Thymus (tissue), 11 donors: ENCODE measurements around the gene FCMR. TPM values are rescaled to one million over a fixed set of nuclear protein-coding genes. Genes with fewer than 3 reads are reported as not detected.

Experiments
- DNase-seq, 9 donors: peaks; one replicate each; pipeline ENCODE4 v3.0.0-alpha.2; 2013; ENCODE audit warnings: low spot score in 9 of 9, low read depth in 6 of 9, missing footprints in 1 of 9
- H3K27ac ChIP-seq, 2 donors: one replicate each; pipeline ENCODE4 v1.5.1; 2013; ENCODE audit warnings: control low read depth in 1 of 2, low read depth in 1 of 2, low read length in 1 of 2, mild to moderate bottlenecking in 1 of 2, moderate library complexity in 1 of 2
- H3K27me3 ChIP-seq, 2 donors: one replicate each; pipeline ENCODE4 v1.5.1; 2013; ENCODE audit warnings: low read length in 1 of 2; ENCODE audit not compliant: control insufficient read depth in 2 of 2, insufficient read depth in 1 of 2
- H3K36me3 ChIP-seq, 2 donors: one replicate each; pipeline ENCODE4 v1.5.1; 2013; ENCODE audit warnings: low read length in 1 of 2, mild to moderate bottlenecking in 1 of 2, moderate library complexity in 1 of 2; ENCODE audit not compliant: control insufficient read depth in 2 of 2, insufficient read depth in 2 of 2
- H3K4me1 ChIP-seq, 2 donors: one replicate each; pipeline ENCODE4 v1.5.1; 2013; ENCODE audit warnings: low read length in 2 of 2; ENCODE audit not compliant: control insufficient read depth in 2 of 2, insufficient read depth in 2 of 2
- H3K4me3 ChIP-seq, 2 donors: one replicate each; pipeline ENCODE4 v1.5.1; 2013; ENCODE audit warnings: low read length in 2 of 2, control low read depth in 1 of 2, mild to moderate bottlenecking in 1 of 2
- H3K9me3 ChIP-seq, 2 donors: one replicate each; pipeline ENCODE4 v1.5.1; 2013; ENCODE audit warnings: low read length in 1 of 2, mild to moderate bottlenecking in 1 of 2; ENCODE audit not compliant: control insufficient read depth in 2 of 2, insufficient read depth in 1 of 2
- WGBS: extraction: QIAGEN DNeasy Blood & Tissue Kit; methylation state at CpG from one replicate; pipeline ENCODE4 v1.1.7; 2013; 5-methylcytosine and 5-hydroxymethylcytosine counted together
- polyA plus RNA-seq: library from polyadenylated mRNA; stranded (reverse); fragments of 200-250 nt; gene quantifications from one replicate; pipeline ENCODE4 v1.2.3, GENCODE V29; 2013
- total RNA-seq: library from RNA; stranded (reverse); fragments of 120-200 nt; gene quantifications from one replicate; pipeline ENCODE4 v1.2.4, GENCODE V29; 2013
- donor health status: healthy.

FCMR gene
- total and polyA plus RNA-seq, 2 donors = 38.9 to 59.0 TPM

DNA sequence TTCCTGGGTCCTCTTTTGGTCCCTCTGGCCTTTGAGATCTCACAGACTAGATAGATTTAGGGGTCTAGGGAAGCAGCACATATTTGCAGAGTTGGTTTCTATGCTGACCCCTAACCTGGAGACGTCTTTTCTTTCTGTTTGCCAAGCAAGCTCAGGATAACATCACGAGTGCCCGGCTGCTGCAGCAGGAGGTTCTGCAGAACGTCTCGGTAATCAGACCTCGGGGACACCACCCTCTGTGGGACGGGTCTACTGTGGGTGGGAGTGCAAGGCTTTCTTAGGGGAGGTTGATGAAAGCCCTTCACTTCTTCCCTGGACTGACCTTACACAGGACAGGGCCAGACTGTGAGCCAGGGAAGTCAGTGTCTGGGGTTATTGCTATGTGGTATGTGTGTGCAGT lies 21.6 kb downstream of the FCMR start:
- H3K36me3 ChIP-seq = peaks cover 18 to 22% of the 10 kb centered on the region in 2 donors
- H3K4me1 ChIP-seq = peaks cover 2% of the 10 kb centered on the region in 2 donors
- H3K9me3 ChIP-seq = no peaks in the 10 kb centered on the region
- H3K27ac ChIP-seq = no peak overlapping the region
- WGBS = 95% methylated on average over 7 of the region's 7 CpGs
- no peaks in the 10 kb centered on the region for H3K27me3 ChIP-seq
- DNase-seq = no peak
- H3K4me3 ChIP-seq = no peak overlapping the region

DNA sequence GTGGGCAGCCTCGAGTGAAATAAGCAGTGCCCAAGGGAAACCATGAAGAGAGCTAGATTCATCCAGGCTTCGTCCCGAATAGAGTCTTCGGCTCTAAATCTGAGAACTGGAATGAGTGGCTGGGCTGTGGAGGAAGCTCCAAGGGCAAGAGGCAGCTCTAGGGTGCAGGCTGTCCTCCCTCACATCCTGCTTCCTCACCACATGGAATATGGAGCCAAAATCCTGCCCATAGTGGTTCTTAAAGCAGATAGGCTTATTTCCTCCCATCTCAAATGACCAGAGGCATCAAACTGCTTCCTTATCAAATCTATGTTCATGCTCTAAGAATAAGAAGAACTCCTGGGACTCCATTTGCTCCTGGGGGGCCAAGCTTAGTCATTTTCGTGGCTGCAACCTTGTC lies 22.0 kb downstream of the FCMR start:
- Histone ChIP-seq H3K9me3 (no peaks in the 10 kb centered on the region), H3K4me1 (no peaks in the 10 kb centered on the region), H3K27me3 (no peaks in the 10 kb centered on the region), H3K27ac (no peak overlapping the region), H3K4me3 (no peak overlapping the region), H3K36me3 (peaks cover 14 to 18% of the 10 kb centered on the region in 2 donors)
- 96% methylated on average over 5 of the region's 5 CpGs for WGBS
- no peak for DNase-seq

DNA sequence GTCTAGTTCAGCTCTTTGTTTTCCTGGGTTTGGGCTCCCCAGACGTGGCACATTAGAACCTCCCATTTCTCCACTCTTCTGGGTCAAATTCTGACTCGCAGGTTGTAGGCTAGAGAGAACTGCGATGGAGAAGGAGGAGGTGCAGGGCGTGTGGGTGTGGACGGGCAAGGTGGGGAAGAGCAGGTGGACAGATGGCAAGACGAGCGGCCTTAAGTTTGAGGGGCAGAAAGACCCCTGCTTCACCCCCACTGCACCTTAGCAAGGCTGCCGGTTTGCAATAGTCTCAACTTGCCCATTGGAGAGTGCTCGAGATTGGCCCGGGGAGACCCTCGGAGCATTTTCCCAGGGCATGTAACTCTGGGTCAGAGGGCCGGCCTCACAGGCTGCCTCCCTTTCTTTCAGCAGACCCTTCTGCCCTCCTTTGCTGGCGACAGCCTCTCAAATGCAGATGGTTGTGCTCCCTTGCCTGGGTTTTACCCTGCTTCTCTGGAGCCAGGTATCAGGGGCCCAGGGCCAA lies 22.8 kb downstream of the FCMR start:
- peaks cover 11 to 13% of the 10 kb centered on the region in 2 donors for H3K36me3 ChIP-seq
- no peaks in the 10 kb centered on the region for H3K27me3 ChIP-seq
- DNase-seq = no peak
- WGBS = 96% methylated on average over 13 of the region's 13 CpGs
- H3K4me3 ChIP-seq = no peak overlapping the region
- no peak overlapping the region for H3K27ac ChIP-seq
- no peaks in the 10 kb centered on the region for H3K4me1 ChIP-seq
- no peaks in the 10 kb centered on the region for H3K9me3 ChIP-seq

DNA sequence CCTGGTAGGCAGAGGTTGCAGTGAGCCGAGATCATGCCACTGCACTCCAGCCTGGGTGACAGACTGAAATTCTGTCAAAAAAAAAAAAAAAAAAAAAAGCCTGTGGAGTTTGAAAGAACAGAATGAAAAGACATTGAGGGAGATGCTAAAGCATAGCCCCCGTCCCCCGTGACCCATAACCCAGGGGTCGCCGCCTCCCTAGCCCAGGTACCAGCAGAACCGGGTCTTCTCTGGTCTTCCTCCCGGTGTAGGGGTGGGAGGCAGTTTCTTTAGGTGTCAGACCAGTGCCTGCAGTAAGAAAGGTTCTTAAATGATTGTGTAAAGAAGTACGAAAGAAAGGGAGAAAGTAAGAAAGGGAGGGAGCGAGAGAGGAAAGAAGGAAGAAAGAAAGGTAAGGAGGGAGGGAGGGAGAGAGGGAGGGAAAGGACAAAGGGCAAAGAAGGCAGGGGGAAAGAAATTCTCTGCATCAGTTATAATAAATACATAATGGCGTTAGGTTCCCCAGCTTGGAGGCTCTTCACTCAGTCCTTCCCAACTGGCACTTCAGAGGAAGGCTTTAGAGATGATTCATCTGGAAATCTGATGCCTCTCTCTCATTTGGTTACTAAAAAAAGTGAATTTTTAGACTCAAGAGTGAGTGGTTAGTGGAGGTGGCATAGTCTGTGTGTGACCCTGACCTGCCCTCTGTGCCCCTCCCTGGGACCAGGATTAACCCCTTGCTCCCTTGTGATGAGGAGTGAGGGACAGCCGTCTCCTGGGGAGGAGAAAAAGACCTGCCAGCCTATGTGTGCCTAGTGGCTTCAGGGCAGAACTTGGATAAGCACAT lies 23.4 kb downstream of the FCMR start:
- no peak for DNase-seq
- Histone ChIP-seq H3K9me3 (no peaks in the 10 kb centered on the region), H3K36me3 (peaks cover 4 to 6% of the 10 kb centered on the region in 2 donors), H3K27me3 (no peaks in the 10 kb centered on the region), H3K4me1 (no peaks in the 10 kb centered on the region), H3K27ac (no peak overlapping the region), H3K4me3 (no peak overlapping the region)
- 97% methylated on average over 11 of the region's 11 CpGs for WGBS

DNA sequence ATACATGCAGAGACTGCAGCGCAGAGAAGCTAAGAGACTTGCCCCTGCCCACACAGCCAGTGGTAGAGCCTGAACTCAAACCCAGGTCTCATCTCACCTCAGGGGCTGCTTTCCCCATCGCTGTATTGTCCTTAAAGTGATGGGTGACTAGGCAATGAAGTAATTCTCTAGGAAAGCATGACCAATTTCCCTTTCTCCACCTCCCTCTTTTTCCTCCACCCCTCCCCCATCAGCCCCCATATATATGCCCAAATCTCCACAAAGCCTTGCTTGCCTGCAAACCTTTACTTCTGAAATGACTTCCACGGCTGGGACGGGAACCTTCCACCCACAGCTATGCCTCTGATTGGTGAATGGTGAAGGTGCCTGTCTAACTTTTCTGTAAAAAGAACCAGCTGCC lies 24.6 kb downstream of the FCMR start, which contains the start of gene IL24:
Gene IL24, plus strand, starts transcription at position 269 of the 400 bp plus-strand sequence. CDS start 390 bp downstream, outside the sequence.
- 89% methylated on average over 4 of the region's 4 CpGs for WGBS
- no peak for DNase-seq
- Histone ChIP-seq H3K4me1 (no peaks in the 10 kb centered on the region), H3K27ac (no peak within 1 kb of the TSS), H3K9me3 (no peaks in the 10 kb centered on the region), H3K4me3 (no peak within 1 kb of the TSS), H3K27me3 (no peaks in the 10 kb centered on the region), H3K36me3 (no peaks in the 10 kb centered on the region)

DNA sequence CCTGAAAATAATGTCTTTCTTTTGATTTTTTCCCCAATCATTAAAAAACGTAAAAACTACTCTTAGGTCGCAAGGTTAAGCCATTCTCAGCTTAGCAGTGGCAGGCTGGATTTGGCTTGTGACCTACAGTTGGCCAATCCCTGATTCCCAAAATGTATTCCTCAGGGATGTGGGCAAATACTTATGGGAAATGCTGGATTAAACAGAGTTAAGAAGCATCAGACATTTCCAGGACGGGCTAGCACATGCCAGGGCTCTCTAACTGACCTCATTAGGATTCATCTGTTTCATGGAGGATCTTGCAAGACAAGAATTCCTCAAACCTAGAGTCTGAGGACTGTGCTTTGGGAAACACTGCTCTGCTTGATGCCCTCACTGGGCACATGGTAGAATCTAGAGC lies 25.5 kb downstream of the FCMR start:
- H3K4me1 ChIP-seq = no peaks in the 10 kb centered on the region
- no peaks in the 10 kb centered on the region for H3K9me3 ChIP-seq
- no peak overlapping the region for H3K27ac ChIP-seq
- H3K4me3 ChIP-seq = no peak overlapping the region
- H3K36me3 ChIP-seq = no peaks in the 10 kb centered on the region
- no peak for DNase-seq
- H3K27me3 ChIP-seq = no peaks in the 10 kb centered on the region
- 97% methylated on average over 3 of the region's 3 CpGs for WGBS

DNA sequence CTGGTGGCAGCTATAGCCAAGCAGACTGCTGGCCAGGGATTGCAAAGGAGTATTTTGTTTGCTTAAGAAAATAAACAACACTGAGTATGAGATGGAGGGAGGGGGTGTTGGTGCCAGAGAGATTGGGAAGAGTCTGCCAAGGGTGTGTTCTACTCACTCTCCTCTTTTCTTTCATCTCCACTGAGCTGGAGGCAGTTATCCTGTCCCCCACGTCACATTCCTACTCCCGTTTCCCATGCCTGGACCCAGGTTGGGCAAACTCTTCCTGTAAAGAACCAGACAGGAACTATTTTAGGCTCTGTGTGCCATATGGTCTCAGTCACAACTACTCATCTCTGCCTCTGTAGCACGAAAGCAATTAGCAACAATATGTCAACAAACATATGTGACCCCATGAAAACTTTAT lies 25.9 kb downstream of the FCMR start:
- no peak for DNase-seq
- peak overlapping the region in 1 of 2 donors; percentile 38 for H3K27ac ChIP-seq
- 84% methylated on average over 3 of the region's 3 CpGs for WGBS

DNA sequence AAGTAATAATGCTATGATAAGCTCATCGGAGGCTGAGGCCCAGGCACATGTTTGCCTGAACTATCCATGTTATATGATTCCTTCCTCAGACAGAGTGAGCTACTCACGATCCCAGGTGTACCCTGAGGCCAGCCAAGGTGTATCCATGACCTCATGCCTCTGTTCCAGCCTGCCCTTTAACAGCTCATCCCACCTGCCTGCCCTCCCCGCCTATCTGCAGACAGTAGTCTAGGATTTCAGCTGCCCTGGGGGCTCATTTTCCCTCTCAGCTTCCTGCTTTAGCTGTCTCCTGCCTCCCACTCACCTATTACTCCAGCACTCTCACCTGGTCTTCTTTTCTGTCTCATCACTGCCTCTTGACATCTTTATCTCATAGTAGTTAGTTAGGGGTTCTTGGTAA lies 26.4 kb downstream of the FCMR start:
- no peaks in the 10 kb centered on the region for H3K27me3 ChIP-seq
- 94% methylated on average over 3 of the region's 3 CpGs for WGBS
- no peaks in the 10 kb centered on the region for H3K36me3 ChIP-seq
- peaks cover 0 to 3% of the 10 kb centered on the region in 2 donors for H3K4me1 ChIP-seq
- no peaks in the 10 kb centered on the region for H3K9me3 ChIP-seq
- H3K27ac ChIP-seq = peak overlapping the region in 1 of 2 donors; percentile 38
- no peak for DNase-seq
- no peak overlapping the region for H3K4me3 ChIP-seq

More for the DNA sequence above, 25.9 kb downstream of the FCMR start:
- Histone ChIP-seq H3K9me3 (no peaks in the 10 kb centered on the region), H3K27me3 (no peaks in the 10 kb centered on the region), H3K4me3 (no peak overlapping the region), H3K4me1 (no peaks in the 10 kb centered on the region), H3K36me3 (no peaks in the 10 kb centered on the region)

DNA sequence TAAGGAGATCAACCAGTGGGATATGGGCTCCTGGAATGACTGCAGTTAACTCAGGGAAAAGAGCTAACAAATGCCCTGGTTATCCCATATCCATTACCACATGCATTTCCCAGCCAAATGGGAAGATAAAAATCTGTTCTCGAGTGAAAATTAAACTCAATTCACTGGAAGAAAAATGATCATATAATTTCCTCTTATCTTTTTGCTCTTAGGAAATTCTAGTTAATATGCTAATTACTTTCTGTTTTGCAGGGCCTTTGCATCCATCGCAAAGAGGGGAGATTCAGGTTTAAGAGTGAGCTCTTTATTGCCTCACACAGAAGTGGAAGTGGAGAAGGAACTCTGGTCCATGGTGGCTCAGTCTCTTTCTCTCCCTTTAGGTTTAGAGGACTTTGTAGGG lies 28.4 kb downstream of the FCMR start:
- Histone ChIP-seq H3K36me3 (no peaks in the 10 kb centered on the region), H3K4me3 (no peak overlapping the region), H3K4me1 (peaks cover 3 to 7% of the 10 kb centered on the region in 2 donors), H3K9me3 (no peaks in the 10 kb centered on the region), H3K27ac (peak overlapping the region in 1 of 2 donors; percentile 13), H3K27me3 (no peaks in the 10 kb centered on the region)
- DNase-seq = no peak
- 97% methylated on average over 2 of the region's 2 CpGs for WGBS
